Activated CD4-positive, alpha-beta T cell treated with anti-CD3 and anti-CD28 coated beads for 24 hours (primary cell): ENCODE data around the gene LRPAP1.
"Not testable (repeated sequence)": the region's sequence is repeated elsewhere in the genome, so short reads cannot be mapped to it uniquely, and the experiment has no call there.

Experiments used
- DNase-seq, 2 donors: peaks; one replicate each; pipeline ENCODE4 v3.0.0-alpha.2; 2020; ENCODE audit warnings: low read depth in 2 of 2

Gene LRPAP1

GRCh38 chr4:3531879-3532750 lies at the start of gene LRPAP1:
Gene LRPAP1 (minus strand): TSS chr4:3532422. CDS start chr4:3532412, 10 bp downstream.
- DNase-seq: peak; percentile 81 to 84

GRCh38 chr4:3581334-3582090 lies 49.3 kb upstream of the LRPAP1 start:
- not testable (repeated sequence) for DNase-seq

GRCh38 chr4:3580859-3581258 lies 48.6 kb upstream of the LRPAP1 start:
- not testable (repeated sequence) for DNase-seq

GRCh38 chr4:3578527-3579144 lies 46.4 kb upstream of the LRPAP1 start:
- DNase-seq: not testable (repeated sequence)

- not testable (repeated sequence) for DNase-seq
Measured at GRCh38 chr4:3578052-3578451, 45.8 kb upstream of the LRPAP1 start.

- DNase-seq: not testable (repeated sequence)
Measured at GRCh38 chr4:3577208-3577892, 45.1 kb upstream of the LRPAP1 start.

- not testable (repeated sequence) for DNase-seq
Measured at GRCh38 chr4:3576533-3577207, 44.4 kb upstream of the LRPAP1 start.

- not testable (repeated sequence) for DNase-seq
Measured at GRCh38 chr4:3575426-3576369, 43.5 kb upstream of the LRPAP1 start.

GRCh38 chr4:3574865-3575264 lies 42.6 kb upstream of the LRPAP1 start:
- not testable (repeated sequence) for DNase-seq

- DNase-seq: not testable (repeated sequence)
Measured at GRCh38 chr4:3574346-3574745, 42.1 kb upstream of the LRPAP1 start.

- no peak for DNase-seq
Measured at GRCh38 chr4:3573131-3573530, 40.9 kb upstream of the LRPAP1 start.

GRCh38 chr4:3572363-3572762 lies 40.1 kb upstream of the LRPAP1 start:
- DNase-seq: no peak

- no peak for DNase-seq
Measured at GRCh38 chr4:3571921-3572320, 39.7 kb upstream of the LRPAP1 start.

- DNase-seq: not testable (repeated sequence)
Measured at GRCh38 chr4:3570923-3571322, 38.7 kb upstream of the LRPAP1 start.

- not testable (repeated sequence) for DNase-seq
Measured at GRCh38 chr4:3569611-3570010, 37.4 kb upstream of the LRPAP1 start.

GRCh38 chr4:3566701-3567100 lies 34.5 kb upstream of the LRPAP1 start:
- DNase-seq: not testable (repeated sequence)

- not testable (repeated sequence) for DNase-seq
Measured at GRCh38 chr4:3566301-3566700, 34.1 kb upstream of the LRPAP1 start.

GRCh38 chr4:3564948-3565347 lies 32.7 kb upstream of the LRPAP1 start:
- not testable (repeated sequence) for DNase-seq

GRCh38 chr4:3563403-3563802 lies 31.2 kb upstream of the LRPAP1 start:
- DNase-seq: no peak

- not testable (repeated sequence) for DNase-seq
Measured at GRCh38 chr4:3562127-3562526, 29.9 kb upstream of the LRPAP1 start.
